HG03565 (cell line): Measurements from ENCODE around the gene SLC7A10.
"Not testable (repeated sequence)": the region's sequence is repeated elsewhere in the genome, so short reads cannot be mapped to it uniquely, and the experiment has no call there.

Source experiments
- ATAC-seq: cut with Tn5 transposase; IDR thresholded peaks from one replicate; pipeline ENCODE4 v1.9.1; 2021; ENCODE audit warnings: mild to moderate bottlenecking, moderate library complexity; ENCODE audit not compliant: unreplicated experiment

The SLC7A10 gene

DNA sequence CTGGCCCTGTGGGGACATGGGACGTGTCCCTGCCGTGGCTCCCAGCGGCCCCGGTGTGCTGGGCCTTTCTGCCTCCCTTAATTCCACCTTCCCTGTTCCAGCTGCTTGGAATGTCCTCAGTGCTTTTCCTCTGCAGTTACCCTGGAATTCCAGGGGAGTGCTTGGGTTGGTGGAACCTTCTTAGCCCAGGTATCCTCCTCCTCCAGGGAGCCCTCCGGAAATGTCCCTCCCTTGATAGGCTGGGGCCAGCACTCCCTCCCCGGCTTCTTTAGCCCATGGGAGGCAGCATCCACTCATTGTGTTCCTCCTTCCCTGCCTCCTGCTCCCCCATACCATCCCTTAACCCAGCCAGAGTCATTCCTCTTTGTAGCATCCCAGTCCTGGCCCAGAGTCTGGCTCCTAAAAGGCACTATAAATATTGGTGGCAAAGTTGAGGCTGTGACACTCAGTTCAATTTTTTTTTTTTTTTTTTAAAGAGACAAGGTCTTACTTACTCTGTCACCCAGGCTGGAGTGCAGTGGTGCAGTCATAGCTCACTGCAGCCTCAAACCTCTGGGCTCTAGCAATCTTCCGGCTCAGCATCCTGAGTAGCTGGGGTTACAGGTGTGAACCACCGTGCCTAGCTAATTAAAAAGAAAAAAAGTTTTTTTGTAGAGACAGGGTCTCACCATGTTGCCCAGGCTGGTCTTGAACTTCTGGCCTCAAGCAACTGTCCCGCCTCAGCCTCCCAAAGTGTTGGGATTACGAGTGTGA, 13.7 kb upstream of the SLC7A10 start:
- no peak for ATAC-seq

DNA sequence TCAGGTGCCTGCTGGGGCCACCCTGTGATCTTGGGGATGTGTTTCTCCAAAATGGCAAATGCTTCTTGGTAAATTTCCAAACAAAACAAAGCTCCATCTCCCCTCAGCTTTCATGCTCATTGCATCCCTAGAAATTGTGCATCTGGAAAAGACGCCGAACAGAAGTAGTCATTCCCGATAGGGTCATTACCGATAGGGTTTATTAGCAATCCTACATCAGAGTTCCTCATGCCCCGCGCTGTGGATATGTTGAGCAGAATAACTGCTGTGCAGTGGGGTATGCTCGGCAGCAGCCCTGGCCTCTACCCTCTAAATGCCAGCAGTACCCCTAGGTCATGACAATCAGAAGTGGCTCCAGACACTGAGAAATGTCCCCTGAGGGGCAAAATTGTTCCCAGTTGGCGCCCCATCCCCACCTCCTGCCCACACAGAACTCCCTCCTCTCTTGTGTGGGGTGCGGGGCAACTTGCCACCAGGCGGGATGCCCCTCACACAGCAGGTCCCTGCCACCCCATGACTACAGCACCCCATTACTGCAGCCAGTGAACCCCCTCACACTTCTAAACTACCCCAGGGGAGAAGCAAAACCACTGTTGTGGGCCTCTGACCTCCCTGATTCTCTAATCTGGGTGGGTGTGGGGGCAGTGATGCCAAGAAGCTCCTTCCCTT, 13.0 kb upstream of the SLC7A10 start:
- no peak for ATAC-seq

- no peak for ATAC-seq
Measured at GRCh38 chr19:33236696-33237390, 11.2 kb upstream of the SLC7A10 start.

- peak; percentile 3 for ATAC-seq
Measured at GRCh38 chr19:33235996-33236350, 10.3 kb upstream of the SLC7A10 start.

- ATAC-seq: peak; percentile 92
Measured at GRCh38 chr19:33235269-33235995, 9.8 kb upstream of the SLC7A10 start.

GRCh38 chr19:33234736-33235135, 9.1 kb upstream of the SLC7A10 start:
- no peak for ATAC-seq

- ATAC-seq: no peak
Measured at GRCh38 chr19:33234092-33234491, 8.4 kb upstream of the SLC7A10 start.

DNA sequence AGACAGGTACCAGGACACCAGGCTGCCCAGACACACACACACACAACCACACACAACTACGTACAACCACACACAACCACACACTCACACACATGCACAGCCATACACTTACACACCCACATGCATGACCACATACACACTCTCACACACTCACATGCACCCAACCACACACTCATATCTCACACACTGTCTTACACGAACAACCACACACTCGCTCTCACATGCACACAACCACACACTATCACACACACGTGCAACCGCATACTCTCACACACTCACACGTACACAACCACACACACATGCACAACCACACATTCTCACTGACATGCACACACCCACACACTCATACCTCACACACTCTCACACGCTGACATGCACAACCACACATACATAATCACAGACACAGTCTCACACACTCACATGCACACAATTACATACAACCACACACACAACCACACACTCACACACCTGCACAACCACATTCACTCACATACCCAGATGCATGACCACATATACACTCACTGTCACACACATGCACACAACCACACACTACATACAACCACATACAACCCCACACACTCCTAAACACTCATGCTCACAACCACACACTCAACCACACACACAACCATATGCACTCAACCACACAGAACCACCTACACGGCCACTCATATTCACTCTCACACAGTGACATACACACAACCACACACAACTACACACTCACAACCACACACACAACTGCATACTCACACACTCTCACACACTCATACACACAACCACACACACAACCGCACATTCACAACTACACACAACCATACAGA, 7.6 kb upstream of the SLC7A10 start:
- ATAC-seq: no peak

- ATAC-seq: no peak
Measured at GRCh38 chr19:33232656-33233055, 7.0 kb upstream of the SLC7A10 start.

GRCh38 chr19:33231511-33231910, 5.9 kb upstream of the SLC7A10 start:
- no peak for ATAC-seq

GRCh38 chr19:33229962-33230361, 4.3 kb upstream of the SLC7A10 start:
- ATAC-seq: no peak

DNA sequence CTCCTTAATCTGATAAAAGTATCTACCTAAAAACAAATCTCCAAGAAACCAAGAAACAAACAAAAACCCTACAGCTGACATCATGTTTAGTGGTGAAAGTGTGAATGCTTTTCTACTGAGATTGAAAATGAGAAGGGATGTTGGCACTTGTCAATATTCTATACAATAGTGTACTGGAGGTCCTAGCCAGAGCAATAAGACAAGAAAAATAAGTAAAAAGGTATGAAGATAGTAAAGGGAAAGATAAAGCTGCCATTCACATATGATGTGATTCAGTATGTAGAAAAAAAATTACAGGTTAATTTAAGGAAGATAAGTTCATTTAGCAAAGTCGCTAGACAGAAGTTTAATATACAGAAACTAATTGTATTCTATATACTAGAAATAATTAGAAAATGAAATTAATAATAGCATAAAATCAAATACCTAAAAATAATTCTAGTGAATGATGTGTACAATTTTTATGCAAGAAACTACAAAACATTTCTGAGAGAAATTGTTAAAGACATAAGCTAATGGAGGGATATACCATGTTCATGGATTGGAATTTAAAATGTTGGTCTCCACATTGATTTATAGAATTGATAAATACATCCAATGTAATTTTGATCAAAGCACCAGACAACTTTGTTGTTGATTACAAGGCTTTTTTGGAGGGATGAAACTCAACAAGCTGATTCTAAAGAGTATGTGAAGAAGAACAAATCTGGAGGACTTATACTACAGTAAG, 2.4 kb upstream of the SLC7A10 start:
- ATAC-seq: no peak

DNA sequence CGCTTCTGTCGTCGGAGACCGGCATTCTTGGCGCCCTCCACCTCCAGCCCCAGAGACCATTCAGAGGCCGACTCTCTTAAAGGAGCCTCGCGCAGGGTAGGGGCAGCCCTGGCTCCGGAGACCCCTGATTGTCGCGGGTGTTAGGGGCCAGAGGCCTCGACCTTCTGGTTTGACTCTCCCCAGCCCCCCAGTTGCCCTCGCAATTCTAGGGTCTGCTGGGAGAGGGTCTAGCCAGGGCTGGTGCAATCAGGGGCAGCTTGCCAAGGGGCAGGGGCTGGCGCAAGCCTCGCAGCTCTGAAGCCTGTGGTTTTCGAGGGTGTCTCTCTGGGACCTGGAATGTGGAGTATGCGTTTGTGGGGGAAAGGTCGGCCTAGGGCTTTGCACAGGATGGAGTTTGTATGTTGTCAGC, 1.6 kb upstream of the SLC7A10 start:
- ATAC-seq: no peak

GRCh38 chr19:33226550-33227241, 1.0 kb upstream of the SLC7A10 start:
- ATAC-seq: no peak

DNA sequence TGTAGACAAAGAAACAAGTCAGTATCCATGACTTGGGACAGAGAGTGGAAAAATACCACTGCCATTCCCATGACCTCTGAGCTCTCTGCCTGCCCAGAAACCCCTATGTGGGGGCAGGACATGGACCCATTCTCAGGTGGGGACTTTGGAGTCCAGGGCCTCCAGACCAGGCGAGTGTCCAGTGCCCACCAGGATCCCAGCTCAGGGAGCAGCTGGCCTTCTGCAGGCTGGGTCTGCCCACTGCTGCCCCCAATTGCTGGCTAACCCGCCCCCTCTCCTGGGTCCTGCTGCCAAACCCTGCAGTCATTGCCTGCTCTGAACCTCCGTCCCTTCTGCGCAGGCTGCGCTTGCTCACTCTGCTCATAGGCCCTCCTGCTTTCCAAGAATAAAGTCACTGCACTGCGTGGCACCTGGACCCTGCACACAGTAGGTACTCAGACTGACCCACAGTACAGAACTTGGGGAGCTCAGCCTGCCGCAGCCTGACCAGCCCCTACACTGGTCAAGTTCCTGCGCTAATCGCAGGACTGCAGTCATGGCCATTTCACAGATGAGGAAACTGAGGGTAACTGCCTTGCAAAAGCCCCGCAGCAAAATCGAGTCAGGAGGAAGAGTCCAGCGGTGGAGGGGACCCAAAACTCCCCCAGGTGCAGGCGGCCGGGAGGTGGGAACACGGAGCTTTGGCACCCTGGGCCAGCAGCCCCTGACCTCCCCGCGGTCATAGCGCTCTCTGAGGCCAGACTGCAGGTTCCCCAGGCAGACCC, 774 bp downstream of the SLC7A10 start:
- no peak for ATAC-seq

- ATAC-seq: not testable (repeated sequence)
Measured at GRCh38 chr19:33222255-33222654, 3.4 kb downstream of the SLC7A10 start.

GRCh38 chr19:33221638-33222037, 4.0 kb downstream of the SLC7A10 start:
- no peak for ATAC-seq

DNA sequence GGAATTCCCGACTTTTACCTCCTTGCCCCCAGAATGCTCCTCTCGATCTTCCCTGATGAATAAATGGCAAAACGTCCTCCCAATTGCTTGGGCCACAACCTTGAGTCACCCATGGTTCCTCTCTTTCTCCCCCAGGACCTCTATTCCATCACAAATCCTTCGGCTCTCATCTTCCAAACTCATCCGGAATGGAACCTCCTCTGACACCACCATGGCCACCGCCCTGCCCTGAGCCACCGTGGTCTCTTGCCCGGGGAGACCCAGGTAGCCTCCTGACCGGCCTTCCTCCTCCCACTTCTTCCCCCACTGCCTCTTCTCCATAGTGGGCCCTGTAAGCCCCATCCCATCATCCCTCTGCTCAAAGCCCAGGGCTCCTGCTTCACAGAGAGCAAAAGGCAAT, 4.9 kb downstream of the SLC7A10 start:
- ATAC-seq: no peak

DNA sequence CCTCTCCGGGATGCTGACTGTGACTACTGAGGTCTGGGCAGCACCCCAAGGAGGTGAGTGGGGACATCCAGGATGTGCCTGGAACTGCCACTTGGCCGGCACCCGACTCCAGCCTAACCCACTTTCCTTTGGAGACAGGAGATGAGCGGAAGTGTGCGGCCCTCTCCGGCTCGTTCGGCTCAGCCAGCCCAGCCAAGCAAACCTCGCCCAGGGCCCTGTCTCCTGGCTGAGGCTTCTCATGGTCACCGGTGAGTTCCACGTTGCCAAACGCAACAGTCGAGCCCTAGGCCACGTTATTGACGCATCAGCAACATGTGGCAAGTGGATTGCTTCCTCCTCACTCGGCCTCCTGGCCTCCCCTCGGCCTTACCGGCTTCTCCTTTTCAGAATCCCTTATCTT, 5.5 kb downstream of the SLC7A10 start:
- no peak for ATAC-seq
